Panc1 (cell line): ENCODE data around the gene PGS1. TPM values are rescaled to one million over a fixed set of nuclear protein-coding genes. Genes with fewer than 3 reads are reported as not detected.

Source experiments
- ATAC-seq: fragments of 200-7000 bp; cut with Tn5 transposase; 2 replicates; pipeline ENCODE4 v1.9.1; 2020; ENCODE audit warnings: mild to moderate bottlenecking, moderate library complexity
- BruUV-seq: library from RNA; stranded (reverse); fragments of 400-500 nt; replicated peaks from 2 replicates; lab custom pipeline; 2021; lab: Mats Ljungman, UMichigan
- CTCF ChIA-PET: fragments of 300-600 bp; sonication (Branson Sonifier 250); formaldehyde crosslinking; loops from one replicate; lab custom pipeline; 2022; ENCODE audit warnings: antibody characterized with exemption; lab: Charles Lee
- POLR2A ChIA-PET: fragments of 300-600 bp; sonication (Branson Sonifier 250); formaldehyde crosslinking; loops from one replicate; lab custom pipeline; 2022; ENCODE audit warnings: antibody characterized with exemption; lab: Charles Lee
- DNase-seq: peaks from one replicate; pipeline ENCODE4 v3.0.0-alpha.2; 2010; ENCODE audit warnings: low read depth, low spot score
- H3K27ac ChIP-seq: 2 replicates; pipeline ENCODE4 v1.5.1; 2011; ENCODE audit warnings: mild to moderate bottlenecking, low read length, inconsistent platforms
- H3K27me3 ChIP-seq: fragments of 200-500 bp; sonication (Bioruptor generic); 2 replicates; pipeline ENCODE4 v1.6.0; 2014; ENCODE audit warnings: low read length, inconsistent platforms; ENCODE audit not compliant: control insufficient read depth, insufficient read depth
- H3K36me3 ChIP-seq: fragments of 200-500 bp; sonication (Bioruptor generic); 2 replicates; pipeline ENCODE4 v1.5.1; 2014; ENCODE audit warnings: inconsistent platforms, mild to moderate bottlenecking, low read length, moderate library complexity; ENCODE audit not compliant: control insufficient read depth, insufficient read depth
- H3K4me1 ChIP-seq: 2 replicates; pipeline ENCODE4 v1.5.1; 2011; ENCODE audit warnings: inconsistent platforms, mild to moderate bottlenecking, low read length, moderate library complexity; ENCODE audit not compliant: control insufficient read depth, insufficient read depth
- H3K4me3 ChIP-seq, 2 experiments: 2 replicates each; pipeline ENCODE4 v1.5.1; 2011 to 2012; ENCODE audit warnings: low read depth in 2 of 2, low read length in 2 of 2, mild to moderate bottlenecking in 2 of 2, inconsistent platforms in 1 of 2, moderate library complexity in 1 of 2
- H3K9me3 ChIP-seq: fragments of 200-500 bp; sonication (Bioruptor generic); 2 replicates; pipeline ENCODE4 v1.5.1; 2014; ENCODE audit warnings: low read depth, mild to moderate bottlenecking, inconsistent platforms, low read length, moderate library complexity; ENCODE audit not compliant: control insufficient read depth, insufficient read depth
- CTCF ChIP-seq: fragments of 450-650 bp; IDR thresholded peaks from 2 replicates; pipeline ENCODE4 v1.5.1; 2017; ENCODE audit warnings: mild to moderate bottlenecking
- POLR2AphosphoS5 ChIP-seq: IDR thresholded peaks from 2 replicates; pipeline ENCODE4 v1.6.1; 2012; ENCODE audit warnings: mild to moderate bottlenecking, low read depth, low read length, moderate library complexity
- REST ChIP-seq, 2 experiments: IDR thresholded peaks; 2 replicates each; pipeline ENCODE4 v1.6.1; 2011 to 2012; ENCODE audit warnings: low read depth in 2 of 2, control low read depth in 1 of 2, low read length in 1 of 2, mild to moderate bottlenecking in 1 of 2, moderate library complexity in 1 of 2; ENCODE audit not compliant: insufficient read depth in 1 of 2
- SIN3A ChIP-seq: IDR thresholded peaks from 2 replicates; pipeline ENCODE4 v1.6.1; 2012; ENCODE audit warnings: low read depth, mild to moderate bottlenecking, low read length, moderate library complexity, borderline replicate concordance; ENCODE audit not compliant: insufficient read depth
- TCF7L2 ChIP-seq: IDR thresholded peaks from 2 replicates; pipeline ENCODE4 v1.6.1; 2011; ENCODE audit warnings: mild to moderate bottlenecking, low read depth, low read length, inconsistent platforms
- in situ Hi-C: cut with HindIII; loops from 2 replicates; pipeline ENCODE4 v1.10.0; 2016; ENCODE audit warnings: low sequenced_read_pairs, low pct_unique_long_range_greater_than_20kb
- intact Hi-C: fragments of 100-400 bp; cut with micrococcal nuclease; formaldehyde crosslinking; loops from one replicate; pipeline ENCODE4 v1.10.0; 2022; ENCODE audit not compliant: unreplicated experiment
- total RNA-seq: library from RNA; stranded (reverse); gene quantifications from one replicate; pipeline ENCODE4 v1.2.1, GENCODE V29; 2021; ENCODE audit not compliant: unreplicated experiment

The PGS1 gene
- total RNA-seq, 1 experiment from 2014 or later = 47.5 TPM

- in situ Hi-C loops = no loop called here
- H3K4me3 ChIP-seq = no peak overlapping the region
- no peak for TF ChIP-seq TCF7L2
- no peak for TF ChIP-seq SIN3A
- no peak for TF ChIP-seq REST (IDR thresholded peaks at IDR 0.05; ENCODE audit: insufficient read depth in 1 of 2, low read depth in 2 of 2, low read length in 1 of 2)
- TF ChIP-seq CTCF = no peak
- no peak for TF ChIP-seq POLR2AphosphoS5
- H3K36me3 ChIP-seq = no peaks in the 10 kb centered on the region
- DNase-seq = no peak
- BruUV-seq = no TSS peak
- no peak for ATAC-seq
- peaks cover 53% of the 10 kb centered on the region for H3K4me1 ChIP-seq
- intact Hi-C loops = no loop called here
- ChIA-PET CTCF (interaction anchor here (0.9 to 1.0 kb wide), 2 partner anchors 21 to 23 kb away, joined by 3 to 4 read pairs; no protein-coding TSS in a partner anchor), POLR2A (interaction anchor here (0.5 kb wide), 2 partner anchors 9 to 19 kb away, joined by 3 read pairs; no protein-coding TSS in a partner anchor)
- H3K9me3 ChIP-seq = no peaks in the 10 kb centered on the region
- H3K27ac ChIP-seq = peak overlapping the region; percentile 79
- H3K27me3 ChIP-seq = no peaks in the 10 kb centered on the region
Measured at GRCh38 chr17:78335209-78335608, 43.2 kb upstream of the PGS1 start.

GRCh38 chr17:78337244-78338109 lies 41.0 kb upstream of the PGS1 start:
- ChIA-PET CTCF (no interaction called here), POLR2A (interaction anchor here (0.5 kb wide), 1 partner anchor 22 kb away, joined by 12 read pairs; the partner anchor contains the start of gene SOCS3)
- no peak overlapping the region for H3K4me3 ChIP-seq
- no peaks in the 10 kb centered on the region for H3K27me3 ChIP-seq
- ATAC-seq (no peak), DNase-seq (no peak)
- in situ Hi-C loops = no loop called here
- H3K9me3 ChIP-seq = no peaks in the 10 kb centered on the region
- H3K36me3 ChIP-seq = no peaks in the 10 kb centered on the region
- no TSS peak for BruUV-seq
- H3K27ac ChIP-seq = peak overlapping the region; percentile 52; the same call in 1 of the 2 replicates
- intact Hi-C loops = no loop called here
- H3K4me1 ChIP-seq = peaks cover 54% of the 10 kb centered on the region
- TF ChIP-seq POLR2AphosphoS5 (no peak), SIN3A (no peak), TCF7L2 (no peak), CTCF (no peak), REST (IDR thresholded peaks at IDR 0.05; ENCODE audit: insufficient read depth in 1 of 2, low read depth in 2 of 2, low read length in 1 of 2) (no peak)
